Measurements from ENCODE around the gene PAPSS1. TPM values are rescaled to one million over a fixed set of nuclear protein-coding genes. Genes with fewer than 3 reads are reported as not detected.

PAPSS1 gene
- total RNA-seq, 1 experiment from 2014 or later, result 59.0 TPM

DNA sequence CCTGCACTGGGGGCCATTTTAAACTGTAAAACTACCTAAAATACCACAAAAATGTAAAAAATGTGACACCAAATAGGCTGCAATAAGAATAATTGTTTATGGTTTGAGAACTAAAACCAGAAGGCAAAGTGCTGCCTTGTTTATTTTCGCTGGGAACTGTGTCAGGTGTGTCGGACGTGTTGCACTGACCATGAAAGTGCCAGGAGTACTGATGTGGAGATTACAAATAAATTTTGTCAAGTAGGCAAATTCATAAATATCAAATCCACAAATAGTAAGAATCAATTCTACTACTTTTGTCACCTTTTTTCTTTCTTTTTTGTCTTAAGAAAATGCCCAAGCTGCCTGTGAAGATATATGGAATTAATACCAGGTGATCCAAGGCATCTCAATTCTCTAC is 37.7 kb downstream of the PAPSS1 start:
- ATAC-seq (no peak), DNase-seq (ENCODE audit: low read depth, low spot score) (no peak)
- Histone ChIP-seq H3K27ac (ENCODE audit: low read depth, low read length) (no peak overlapping the region), H3K4me1 (ENCODE audit: control insufficient read depth in 1 of 2, insufficient read depth in 2 of 2, low read length in 2 of 2) (peaks cover 2 to 10% of the 10 kb centered on the region in 2 experiments; a peak in 2 of 4 replicates), H3K4me3 (replicated peaks in 1 of 2; ENCODE audit: low read depth in 1 of 2, low read length in 2 of 2) (no peak overlapping the region), H3K9me3 (ENCODE audit: control insufficient read depth in 1 of 2, insufficient read depth in 1 of 2, low read depth in 1 of 2, low read length in 2 of 2) (no peaks in the 10 kb centered on the region), H3K9me2 (ENCODE audit: insufficient read depth) (no peaks in the 10 kb centered on the region), H3K27me3 (ENCODE audit: insufficient read depth, low read length) (no peaks in the 10 kb centered on the region), H3K36me3 (ENCODE audit: control insufficient read depth in 1 of 2, insufficient read depth in 2 of 2, low read length in 2 of 2) (0 out of 4 replicates have a peak, but pooled peaks cover 0 to 6% of the 10 kb centered on the region in 2 experiments), H3K4me2 (ENCODE audit: low read length) (no peak overlapping the region), H2AFZ (ENCODE audit: low read depth, low read length, poor library complexity, severe bottlenecking) (no peak overlapping the region), H4K20me1 (ENCODE audit: insufficient read depth) (no peaks in the 10 kb centered on the region), H3K79me2 (ENCODE audit: insufficient read depth, low read length) (no peaks in the 10 kb centered on the region), H3K9ac (ENCODE audit: low read length) (no peak overlapping the region)
- RAD21 ChIA-PET (ENCODE audit: low non-redundant PET in 1 of 2, low total read pairs in 2 of 2, uncharacterized antibody in 2 of 2, unreplicated experiment in 2 of 2), result no interaction called here
- TF ChIP-seq, protein P1, sequence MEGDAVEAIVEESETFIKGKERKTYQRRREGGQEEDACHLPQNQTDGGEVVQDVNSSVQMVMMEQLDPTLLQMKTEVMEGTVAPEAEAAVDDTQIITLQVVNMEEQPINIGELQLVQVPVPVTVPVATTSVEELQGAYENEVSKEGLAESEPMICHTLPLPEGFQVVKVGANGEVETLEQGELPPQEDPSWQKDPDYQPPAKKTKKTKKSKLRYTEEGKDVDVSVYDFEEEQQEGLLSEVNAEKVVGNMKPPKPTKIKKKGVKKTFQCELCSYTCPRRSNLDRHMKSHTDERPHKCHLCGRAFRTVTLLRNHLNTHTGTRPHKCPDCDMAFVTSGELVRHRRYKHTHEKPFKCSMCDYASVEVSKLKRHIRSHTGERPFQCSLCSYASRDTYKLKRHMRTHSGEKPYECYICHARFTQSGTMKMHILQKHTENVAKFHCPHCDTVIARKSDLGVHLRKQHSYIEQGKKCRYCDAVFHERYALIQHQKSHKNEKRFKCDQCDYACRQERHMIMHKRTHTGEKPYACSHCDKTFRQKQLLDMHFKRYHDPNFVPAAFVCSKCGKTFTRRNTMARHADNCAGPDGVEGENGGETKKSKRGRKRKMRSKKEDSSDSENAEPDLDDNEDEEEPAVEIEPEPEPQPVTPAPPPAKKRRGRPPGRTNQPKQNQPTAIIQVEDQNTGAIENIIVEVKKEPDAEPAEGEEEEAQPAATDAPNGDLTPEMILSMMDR (IDR thresholded peaks at IDR 0.05 in 2 of 3, conservative IDR thresholded peaks at IDR 0.05 in 1 of 3; ENCODE audit: borderline replicate concordance in 1 of 3, insufficient read depth in 1 of 3, low read depth in 2 of 3, low read length in 2 of 3), result no peak
- TF ChIP-seq SIN3A (IDR thresholded peaks at IDR 0.05; ENCODE audit: low read depth) (no peak), POLR2A (IDR thresholded peaks at IDR 0.05; ENCODE audit: borderline replicate concordance, extremely low read depth, insufficient read depth, insufficient read length) (no peak), SRF (IDR thresholded peaks at IDR 0.05; ENCODE audit: low read depth) (no peak), CEBPB (IDR thresholded peaks at IDR 0.05; ENCODE audit: low read depth) (no peak), ZNF274 (IDR thresholded peaks at IDR 0.05; ENCODE audit: low read depth, low read length) (no peak), CBX3 (IDR thresholded peaks at IDR 0.05; ENCODE audit: low read depth) (no peak), FOSL1 (IDR thresholded peaks at IDR 0.05; ENCODE audit: low read depth) (no peak), EZH2 (IDR thresholded peaks at IDR 0.05) (no peak)
- TF ChIP-seq, protein P2, sequence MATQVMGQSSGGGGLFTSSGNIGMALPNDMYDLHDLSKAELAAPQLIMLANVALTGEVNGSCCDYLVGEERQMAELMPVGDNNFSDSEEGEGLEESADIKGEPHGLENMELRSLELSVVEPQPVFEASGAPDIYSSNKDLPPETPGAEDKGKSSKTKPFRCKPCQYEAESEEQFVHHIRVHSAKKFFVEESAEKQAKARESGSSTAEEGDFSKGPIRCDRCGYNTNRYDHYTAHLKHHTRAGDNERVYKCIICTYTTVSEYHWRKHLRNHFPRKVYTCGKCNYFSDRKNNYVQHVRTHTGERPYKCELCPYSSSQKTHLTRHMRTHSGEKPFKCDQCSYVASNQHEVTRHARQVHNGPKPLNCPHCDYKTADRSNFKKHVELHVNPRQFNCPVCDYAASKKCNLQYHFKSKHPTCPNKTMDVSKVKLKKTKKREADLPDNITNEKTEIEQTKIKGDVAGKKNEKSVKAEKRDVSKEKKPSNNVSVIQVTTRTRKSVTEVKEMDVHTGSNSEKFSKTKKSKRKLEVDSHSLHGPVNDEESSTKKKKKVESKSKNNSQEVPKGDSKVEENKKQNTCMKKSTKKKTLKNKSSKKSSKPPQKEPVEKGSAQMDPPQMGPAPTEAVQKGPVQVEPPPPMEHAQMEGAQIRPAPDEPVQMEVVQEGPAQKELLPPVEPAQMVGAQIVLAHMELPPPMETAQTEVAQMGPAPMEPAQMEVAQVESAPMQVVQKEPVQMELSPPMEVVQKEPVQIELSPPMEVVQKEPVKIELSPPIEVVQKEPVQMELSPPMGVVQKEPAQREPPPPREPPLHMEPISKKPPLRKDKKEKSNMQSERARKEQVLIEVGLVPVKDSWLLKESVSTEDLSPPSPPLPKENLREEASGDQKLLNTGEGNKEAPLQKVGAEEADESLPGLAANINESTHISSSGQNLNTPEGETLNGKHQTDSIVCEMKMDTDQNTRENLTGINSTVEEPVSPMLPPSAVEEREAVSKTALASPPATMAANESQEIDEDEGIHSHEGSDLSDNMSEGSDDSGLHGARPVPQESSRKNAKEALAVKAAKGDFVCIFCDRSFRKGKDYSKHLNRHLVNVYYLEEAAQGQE (IDR thresholded peaks at IDR 0.05; ENCODE audit: low read depth), result no peak
- TF ChIP-seq, protein P3, sequence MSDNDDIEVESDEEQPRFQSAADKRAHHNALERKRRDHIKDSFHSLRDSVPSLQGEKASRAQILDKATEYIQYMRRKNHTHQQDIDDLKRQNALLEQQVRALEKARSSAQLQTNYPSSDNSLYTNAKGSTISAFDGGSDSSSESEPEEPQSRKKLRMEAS (IDR thresholded peaks at IDR 0.05), result no peak
- CTCF ChIA-PET, result no interaction called here
- POLR2A ChIA-PET, result no interaction called here
- no TSS peak for BruUV-seq (replicated peaks)
- intact Hi-C loops (cut with micrococcal nuclease), result no loop called here

All from HCT116 (cell line).